ENCODE results near the gene LRBA. TPM values are rescaled to one million over a fixed set of nuclear protein-coding genes. Genes with fewer than 3 reads are reported as not detected.

Gene LRBA
- total RNA-seq, 1 donor from 2014 or later = 68.0 TPM

GRCh38 chr4:150411520-150411919 lies 603.6 kb downstream of the LRBA start:
- H3K27me3 ChIP-seq = no peaks in the 10 kb centered on the region
- no peak for DNase-seq (ENCODE audit: extremely low spot score in 2 of 2)
- H3K36me3 ChIP-seq = no peaks in the 10 kb centered on the region
- no peaks in the 10 kb centered on the region for H3K4me1 ChIP-seq
- intact Hi-C loops (cut with DNase I) = no loop called here
- no peak for TF ChIP-seq POLR2AphosphoS5 (IDR thresholded peaks at IDR 0.05; ENCODE audit: insufficient read depth in 1 of 2, low read depth in 1 of 2)
- no peak overlapping the region for H3K4me3 ChIP-seq
- no peaks in the 10 kb centered on the region for H3K9me3 ChIP-seq
- no peak overlapping the region for H3K27ac ChIP-seq

GRCh38 chr4:150402871-150403272 lies 612.2 kb downstream of the LRBA start:
- no peak for DNase-seq (ENCODE audit: extremely low spot score in 2 of 2)
- Histone ChIP-seq H3K4me3 (no peak overlapping the region), H3K27me3 (no peaks in the 10 kb centered on the region), H3K36me3 (no peaks in the 10 kb centered on the region), H3K27ac (no peak overlapping the region), H3K4me1 (no peaks in the 10 kb centered on the region), H3K9me3 (no peaks in the 10 kb centered on the region)
- TF ChIP-seq CTCF (IDR thresholded peaks at IDR 0.05) = no peak
- TF ChIP-seq POLR2A (IDR thresholded peaks at IDR 0.05) = no peak
- TF ChIP-seq POLR2AphosphoS5 (IDR thresholded peaks at IDR 0.05; ENCODE audit: insufficient read depth in 1 of 2, low read depth in 1 of 2) = no peak
- intact Hi-C loops (cut with DNase I) = no loop called here

GRCh38 chr4:150401083-150401687 lies 613.9 kb downstream of the LRBA start:
- no peaks in the 10 kb centered on the region for H3K36me3 ChIP-seq
- no peaks in the 10 kb centered on the region for H3K9me3 ChIP-seq
- DNase-seq (ENCODE audit: extremely low spot score in 2 of 2) = no peak
- no peak overlapping the region for H3K27ac ChIP-seq
- no peaks in the 10 kb centered on the region for H3K27me3 ChIP-seq
- no peak for TF ChIP-seq CTCF (IDR thresholded peaks at IDR 0.05)
- TF ChIP-seq POLR2AphosphoS5 (IDR thresholded peaks at IDR 0.05; ENCODE audit: insufficient read depth in 1 of 2, low read depth in 1 of 2) = no peak
- no peak for TF ChIP-seq POLR2A (IDR thresholded peaks at IDR 0.05)
- H3K4me1 ChIP-seq = no peaks in the 10 kb centered on the region
- no peak overlapping the region for H3K4me3 ChIP-seq
- intact Hi-C loops (cut with DNase I) = no loop called here

- no peak for DNase-seq (ENCODE audit: extremely low spot score in 2 of 2)
- intact Hi-C loops (cut with DNase I) = no loop called here
- TF ChIP-seq POLR2AphosphoS5 (IDR thresholded peaks at IDR 0.05; ENCODE audit: insufficient read depth in 1 of 2, low read depth in 1 of 2) = no peak
- no peak for TF ChIP-seq CTCF (IDR thresholded peaks at IDR 0.05)
- no peak for TF ChIP-seq POLR2A (IDR thresholded peaks at IDR 0.05)
Measured at GRCh38 chr4:150395872-150396271, 619.2 kb downstream of the LRBA start.

GRCh38 chr4:150394046-150394445 lies 621.0 kb downstream of the LRBA start:
- DNase-seq (ENCODE audit: extremely low spot score in 2 of 2) = no peak
- intact Hi-C loops (cut with DNase I) = no loop called here
- no peaks in the 10 kb centered on the region for H3K4me1 ChIP-seq
- TF ChIP-seq POLR2AphosphoS5 (IDR thresholded peaks at IDR 0.05; ENCODE audit: insufficient read depth in 1 of 2, low read depth in 1 of 2) (no peak), CTCF (IDR thresholded peaks at IDR 0.05) (no peak), POLR2A (IDR thresholded peaks at IDR 0.05) (no peak)
- no peak overlapping the region for H3K27ac ChIP-seq
- H3K36me3 ChIP-seq = no peaks in the 10 kb centered on the region
- H3K27me3 ChIP-seq = no peaks in the 10 kb centered on the region
- H3K4me3 ChIP-seq = no peak overlapping the region
- no peaks in the 10 kb centered on the region for H3K9me3 ChIP-seq

More at GRCh38 chr4:150395872-150396271, 619.2 kb downstream of the LRBA start:
- Histone ChIP-seq H3K9me3 (no peaks in the 10 kb centered on the region), H3K36me3 (no peaks in the 10 kb centered on the region), H3K4me3 (no peak overlapping the region), H3K4me1 (no peaks in the 10 kb centered on the region), H3K27me3 (no peaks in the 10 kb centered on the region), H3K27ac (no peak overlapping the region)
